Dedifferentiated amniotic fluid mesenchymal stem cell (primary cell): ENCODE data around the gene ARHGAP8.

Source experiments
- DNase-seq: peaks from one replicate; pipeline ENCODE4 v3.0.0-alpha.2; 2016; ENCODE audit errors: extremely low spot score

The ARHGAP8 gene

GRCh38 chr22:44907765-44908737 lies 155.7 kb downstream of the ARHGAP8 start:
- DNase-seq: no peak

GRCh38 chr22:44909241-44909640 lies 156.9 kb downstream of the ARHGAP8 start:
- no peak for DNase-seq
